ENCODE measurements around the gene PLEKHG7.
"Not testable (repeated sequence)": the region's sequence is repeated elsewhere in the genome, so short reads cannot be mapped to it uniquely, and the experiment has no call there.

PLEKHG7 gene

DNA sequence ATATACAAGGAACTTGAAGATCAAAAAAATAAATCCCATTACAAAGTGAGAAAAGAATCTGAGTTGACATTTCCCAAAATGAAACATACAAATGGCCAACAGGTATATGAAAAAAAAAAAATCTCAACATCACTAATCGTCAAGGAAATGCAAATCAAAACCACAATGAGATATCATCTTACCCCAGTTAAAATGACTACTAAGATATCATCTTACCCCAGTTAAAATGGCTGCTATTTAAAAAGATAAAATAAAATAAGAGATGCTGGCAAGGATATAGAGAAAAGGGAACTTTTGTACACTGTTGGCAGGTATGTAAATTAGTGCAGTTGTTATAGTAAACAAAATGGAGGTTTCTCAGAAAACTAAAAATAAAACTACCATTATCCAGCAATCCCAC, 44.4 kb downstream of the PLEKHG7 start:
- DNase-seq (ENCODE audit: low read depth in 1 of 2, low spot score in 1 of 2): no peak

- DNase-seq (ENCODE audit: low read depth in 1 of 2, low spot score in 1 of 2): not testable (repeated sequence)
These were observed 46.9 kb downstream of the PLEKHG7 start for GRCh38 chr12:92749691-92750090.

- no peak for DNase-seq (ENCODE audit: low read depth in 1 of 2, low spot score in 1 of 2)
These were observed 51.4 kb downstream of the PLEKHG7 start for GRCh38 chr12:92753976-92754885.

GRCh38 chr12:92756898-92757596, 54.3 kb downstream of the PLEKHG7 start:
- no peak for DNase-seq (ENCODE audit: low read depth in 1 of 2, low spot score in 1 of 2)

GRCh38 chr12:92757597-92758121, 54.9 kb downstream of the PLEKHG7 start:
- DNase-seq (ENCODE audit: low read depth in 1 of 2, low spot score in 1 of 2): no peak

GRCh38 chr12:92759634-92760268, 57.0 kb downstream of the PLEKHG7 start:
- no peak for DNase-seq (ENCODE audit: low read depth in 1 of 2, low spot score in 1 of 2)

DNA sequence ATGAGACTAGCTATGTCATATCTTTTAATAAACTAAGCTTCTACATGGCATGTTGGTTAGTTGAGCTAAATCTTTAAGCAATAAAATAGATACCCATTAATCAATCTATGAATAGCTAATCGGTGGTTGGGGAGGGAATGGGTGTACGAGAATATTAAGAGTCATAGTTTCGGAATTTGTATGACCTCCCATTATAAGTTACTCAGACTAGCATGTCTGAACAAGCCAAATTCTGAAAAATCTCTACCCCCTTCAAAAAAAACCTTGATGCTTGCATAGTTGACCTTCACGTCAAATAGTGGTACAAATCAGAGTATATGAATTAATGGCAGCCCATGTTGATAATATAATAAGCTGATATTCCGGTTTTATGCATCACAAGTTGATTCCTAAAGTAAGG, 60.0 kb downstream of the PLEKHG7 start:
- no peak for DNase-seq (ENCODE audit: low read depth in 1 of 2, low spot score in 1 of 2)

DNA sequence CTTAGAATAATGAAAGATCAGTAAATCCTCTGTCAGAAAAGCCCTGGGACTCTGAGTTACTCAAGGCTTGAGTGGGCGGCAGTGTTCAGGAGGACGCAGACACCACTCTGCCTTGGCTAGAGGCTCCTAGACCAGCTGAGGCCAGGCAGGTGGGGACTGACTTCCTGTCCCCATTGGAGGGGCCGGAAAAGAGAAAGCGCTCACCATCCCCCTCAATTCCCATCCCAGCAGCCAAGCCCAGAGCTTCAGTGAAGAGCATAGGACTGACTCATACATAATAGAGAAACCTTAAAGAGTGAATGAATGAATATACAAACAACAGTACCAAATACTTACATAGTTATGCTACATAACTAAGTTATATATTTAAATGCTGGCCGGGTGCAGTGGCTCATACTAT, 62.0 kb downstream of the PLEKHG7 start:
- no peak for DNase-seq (ENCODE audit: low read depth in 1 of 2, low spot score in 1 of 2)

DNA sequence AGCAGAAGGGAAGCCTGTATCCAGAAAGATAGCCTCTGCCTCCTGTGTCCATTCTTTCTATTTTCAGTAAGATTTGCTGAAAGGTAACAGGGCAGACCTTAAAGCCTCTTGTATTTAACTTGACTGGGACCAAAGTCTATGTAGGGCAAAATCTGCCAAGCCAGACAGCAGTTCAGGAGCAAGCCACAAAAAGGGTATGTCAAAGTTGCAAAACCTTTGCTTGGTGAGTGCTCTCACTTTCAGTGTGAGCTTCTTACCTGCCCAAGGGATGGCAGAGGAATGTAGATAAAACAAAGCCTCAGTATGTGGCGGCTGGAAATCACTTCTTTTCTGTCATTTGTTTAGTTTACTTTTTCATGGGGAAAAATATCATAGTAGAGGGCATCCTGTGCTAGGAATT, 63.1 kb downstream of the PLEKHG7 start:
- DNase-seq (ENCODE audit: low read depth in 1 of 2, low spot score in 1 of 2): no peak

GRCh38 chr12:92769124-92769901, 66.5 kb downstream of the PLEKHG7 start:
- DNase-seq (ENCODE audit: low read depth in 1 of 2, low spot score in 1 of 2): no peak

DNA sequence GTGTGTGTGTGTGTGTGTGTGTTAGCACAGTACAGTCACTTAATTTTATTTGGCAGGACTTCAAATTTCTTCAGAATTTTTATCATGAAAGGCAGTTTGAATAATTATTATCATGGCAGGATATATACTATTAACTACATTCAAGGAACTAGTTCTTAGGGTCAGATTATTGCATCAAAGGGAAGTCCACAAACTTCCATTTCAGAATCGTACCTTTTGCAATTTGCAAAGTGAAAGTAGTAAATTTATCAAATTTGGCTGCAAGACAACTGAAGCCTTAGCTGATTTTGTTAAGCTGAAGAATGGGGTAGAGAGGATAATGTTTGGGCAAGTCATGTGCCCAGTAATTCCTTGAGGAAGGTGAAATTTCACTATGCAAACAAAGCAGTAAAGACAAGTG, 68.2 kb downstream of the PLEKHG7 start:
- no peak for DNase-seq (ENCODE audit: low read depth in 1 of 2, low spot score in 1 of 2)

- DNase-seq (ENCODE audit: low read depth in 1 of 2, low spot score in 1 of 2): no peak
These were observed 72.6 kb downstream of the PLEKHG7 start for GRCh38 chr12:92775416-92775815.

GRCh38 chr12:92778525-92778924, 75.7 kb downstream of the PLEKHG7 start:
- DNase-seq (ENCODE audit: low read depth in 1 of 2, low spot score in 1 of 2): no peak

- no peak for DNase-seq (ENCODE audit: low read depth in 1 of 2, low spot score in 1 of 2)
These were observed 77.1 kb downstream of the PLEKHG7 start for GRCh38 chr12:92779902-92780301.

GRCh38 chr12:92784356-92784755, 81.6 kb downstream of the PLEKHG7 start:
- DNase-seq (ENCODE audit: low read depth in 1 of 2, low spot score in 1 of 2): no peak

GRCh38 chr12:92784797-92785562, 82.2 kb downstream of the PLEKHG7 start:
- no peak for DNase-seq (ENCODE audit: low read depth in 1 of 2, low spot score in 1 of 2)

DNA sequence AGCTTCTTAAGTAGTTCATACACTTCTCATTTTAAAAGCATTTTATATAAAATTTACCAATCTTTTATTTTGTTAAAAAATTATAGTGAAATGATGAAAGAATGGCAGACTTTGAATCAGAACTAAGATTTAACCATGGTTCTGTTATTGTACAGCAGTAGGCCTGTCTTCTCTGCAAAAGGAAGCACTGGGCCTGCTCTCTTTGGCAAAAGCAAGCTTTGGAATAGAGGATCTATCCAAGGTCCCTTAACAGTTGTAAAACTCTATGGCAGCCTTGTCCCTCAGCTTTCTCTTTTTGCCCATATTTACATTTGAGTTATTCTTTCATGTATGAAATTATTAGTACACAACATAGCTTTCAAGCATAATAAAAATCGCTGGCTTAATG, 82.8 kb downstream of the PLEKHG7 start:
- DNase-seq (ENCODE audit: low read depth in 1 of 2, low spot score in 1 of 2): no peak

DNA sequence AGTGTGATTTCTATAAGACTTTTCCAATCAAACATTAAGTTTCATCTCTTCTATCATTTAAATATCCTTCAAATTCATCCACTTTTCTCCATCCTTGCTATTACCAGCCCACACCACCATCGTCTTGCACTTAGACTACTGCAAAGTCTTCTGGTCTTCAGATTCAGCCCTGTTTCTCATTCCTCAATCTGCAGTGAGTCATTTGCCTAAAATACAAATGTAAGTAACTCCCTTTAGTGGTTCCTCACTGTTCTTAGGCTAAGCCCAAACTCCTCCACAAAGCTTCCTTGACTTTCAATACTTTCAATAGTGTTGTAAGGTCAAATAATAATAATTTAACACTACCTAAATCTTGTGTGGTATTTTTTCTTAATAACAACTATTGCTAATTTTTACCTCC, 83.3 kb downstream of the PLEKHG7 start:
- DNase-seq (ENCODE audit: low read depth in 1 of 2, low spot score in 1 of 2): no peak

DNA sequence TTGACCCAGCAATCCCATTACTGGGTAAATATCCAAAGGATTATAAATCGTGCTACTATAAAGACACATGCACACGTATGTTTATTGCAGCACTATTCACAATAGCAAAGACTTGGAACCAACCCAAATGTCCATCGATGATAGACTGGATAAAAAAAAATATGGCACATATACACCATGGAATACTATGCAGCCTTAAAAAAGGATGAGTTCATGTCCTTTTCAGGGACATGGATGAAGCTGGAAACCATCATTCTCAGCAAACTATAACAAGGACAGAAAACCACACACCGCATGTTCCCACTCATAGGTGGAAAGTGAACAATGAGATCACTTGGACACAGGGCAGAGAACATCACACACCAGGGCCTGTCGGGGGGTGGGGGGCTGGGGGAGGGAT, 91.6 kb downstream of the PLEKHG7 start:
- DNase-seq (ENCODE audit: low read depth in 1 of 2, low spot score in 1 of 2): not testable (repeated sequence)

- no peak for DNase-seq (ENCODE audit: low read depth in 1 of 2, low spot score in 1 of 2)
These were observed 92.0 kb downstream of the PLEKHG7 start for GRCh38 chr12:92794814-92795213.
